Heart right ventricle (tissue), 16 donors: Measurements from ENCODE around the gene PRKD1. TPM values are rescaled to one million over a fixed set of nuclear protein-coding genes. Genes with fewer than 3 reads are reported as not detected.

Experiments
- ATAC-seq, 8 donors: fragments of 200-7000 bp; cut with Tn5 transposase; one replicate each; pipeline ENCODE4 v1.9.1; 2020; ENCODE audit warnings: mild to moderate bottlenecking in 8 of 8, moderate library complexity in 8 of 8, moderate number of reproducible peaks in 1 of 8
- DNase-seq, 2 donors: peaks; one replicate each; pipeline ENCODE4 v3.0.0-alpha.2; 2020
- H3K27ac ChIP-seq, 10 donors: fragments of 200-600 bp; sonication (generic) in 2 of 10; one replicate each; pipeline versions ENCODE4 v1.5.0 to v1.8.0; 2020 to 2022; ENCODE audit warnings: mild to moderate bottlenecking in 3 of 10
- H3K27me3 ChIP-seq, 7 donors: fragments of 200-600 bp; one replicate each; pipeline ENCODE4 v1.8.0; 2021 to 2022; ENCODE audit warnings: mild to moderate bottlenecking in 2 of 7
- H3K36me3 ChIP-seq, 9 donors: fragments of 200-600 bp; sonication (generic) in 1 of 9; one replicate each; pipeline versions ENCODE4 v1.5.0 to v1.8.0; 2020 to 2022; ENCODE audit warnings: mild to moderate bottlenecking in 2 of 9
- H3K4me1 ChIP-seq, 9 donors: fragments of 200-600 bp; sonication (generic) in 1 of 9; one replicate each; pipeline versions ENCODE4 v1.5.0 to v1.8.0; 2020 to 2022; ENCODE audit warnings: mild to moderate bottlenecking in 4 of 9
- H3K4me3 ChIP-seq, 10 donors: fragments of 200-600 bp; sonication (generic) in 2 of 10; one replicate each; pipeline versions ENCODE4 v1.5.0 to v1.8.0; 2020 to 2022; ENCODE audit warnings: mild to moderate bottlenecking in 7 of 10, moderate library complexity in 2 of 10
- H3K9me3 ChIP-seq, 11 donors: fragments of 200-600 bp in 10 of 11; sonication (generic) in 2 of 11; one replicate each; pipeline versions ENCODE4 v1.5.0 to v1.8.0; 2013 to 2022; ENCODE audit warnings: mild to moderate bottlenecking in 2 of 11, control low read depth in 1 of 11, moderate library complexity in 1 of 11
- WGBS, 2 donors: extraction: QIAGEN DNeasy Blood & Tissue Kit; methylation state at CpG; one replicate each; pipeline ENCODE4 v1.1.7; 2013; ENCODE audit warnings: inconsistent platforms in 1 of 2; 5-methylcytosine and 5-hydroxymethylcytosine counted together
- intact Hi-C, 10 donors: fragments of 100-400 bp; cut with DNase I; formaldehyde crosslinking; loops; one replicate each; pipeline versions ENCODE4 v1.11.1 to v1.14.2; 2022
- polyA plus RNA-seq, 2 donors: library from polyadenylated mRNA; stranded (reverse); fragments of 200-250 nt; gene quantifications; one replicate each; pipeline ENCODE4 v1.2.3, GENCODE V29; 2013
- total RNA-seq, 10 donors: library from RNA; stranded (reverse); fragmentation: NEBNext Ultra II Directional in 3 of 10; extraction: Animal tissue kit (Norgen Biotek cat#: 25700) in 3 of 10; gene quantifications; one replicate each; pipeline versions ENCODE4 v1.2.1 to v1.2.4, GENCODE V29; 2021 to 2023
- TF ChIP-seq, protein P1 (sequence below), 9 donors: fragments of 200-600 bp; sonication (generic) in 2 of 9; IDR thresholded peaks; one replicate each; pipeline versions ENCODE4 v1.5.0 to v1.8.0; 2021 to 2022; ENCODE audit warnings: antibody characterized with exemption in 9 of 9, mild to moderate bottlenecking in 5 of 9, moderate library complexity in 1 of 9
- donor health status: Arrhythmogenic right ventricular cardiomyopathy.
- donor health status: ischemic (EF 13 %, LVEDD 7.1; RV severe dilation, severe dysfunction).
- donor health status: healthy with polysubstance abuse.
- donor health status: DM: no; HTN: yes; CAD: no.
- donor health status: DM: no; HTN: no; CAD: no.
- donor health status: ischemic (EF 25% LVEDD 6.9; RV normal size, moderate dysfunction).
- donor health status: ischemic (EF 25% LVEDD 5.7; RV mildly dilated, moderate dysfunction).
- donor health status: healthy.
- donor health status: DM: yes; HTN: yes; CAD: no.
- donor health status: Ischemic cardiomyopathy.
- donor health status: ischemic (EF 35%, LVEDD 5.7; RV mildly dilated, moderate dysfunction).
- donor health status: nonischemic (EF 11% LVEDD 7.7; RV severe dilation, severe dysfunction).
- donor health status: DM: yes; HTN: yes; CAD: no.
- donor health status: PGD.
- donor health status: ischemic (EF 29% LVEDD 5.4; RV normal size, mild dysfunction).
- donor health status: nonischemic (EF 23%, LVEDD 6.1; RV moderate dilation, normal function).

Gene PRKD1
- total and polyA plus RNA-seq, 12 donors, result 1.7 to 4.3 (median 2.5) TPM

DNA sequence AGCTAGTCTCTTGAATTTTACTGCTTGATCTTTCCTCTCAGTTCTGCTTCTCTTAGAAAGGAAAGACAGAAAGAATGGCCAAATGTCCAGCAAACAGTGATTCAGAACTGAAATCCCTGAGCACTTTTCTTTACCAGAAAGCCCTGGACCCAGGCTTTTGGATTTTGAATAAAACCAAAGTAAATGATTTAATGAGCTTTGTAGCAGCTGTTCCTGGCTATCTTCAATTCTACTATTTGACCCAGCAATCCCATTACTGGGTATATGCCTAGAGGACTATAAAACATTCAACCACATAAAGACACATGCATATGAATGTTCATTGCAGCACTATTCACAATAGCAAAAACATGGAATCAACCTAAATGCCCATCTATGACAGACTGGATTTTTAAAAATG is 187.2 kb downstream of the PRKD1 start:
- H3K4me1 ChIP-seq, result peaks cover 0 to 63% (median 40%) of the 10 kb centered on the region in 9 donors
- no peak for ATAC-seq

DNA sequence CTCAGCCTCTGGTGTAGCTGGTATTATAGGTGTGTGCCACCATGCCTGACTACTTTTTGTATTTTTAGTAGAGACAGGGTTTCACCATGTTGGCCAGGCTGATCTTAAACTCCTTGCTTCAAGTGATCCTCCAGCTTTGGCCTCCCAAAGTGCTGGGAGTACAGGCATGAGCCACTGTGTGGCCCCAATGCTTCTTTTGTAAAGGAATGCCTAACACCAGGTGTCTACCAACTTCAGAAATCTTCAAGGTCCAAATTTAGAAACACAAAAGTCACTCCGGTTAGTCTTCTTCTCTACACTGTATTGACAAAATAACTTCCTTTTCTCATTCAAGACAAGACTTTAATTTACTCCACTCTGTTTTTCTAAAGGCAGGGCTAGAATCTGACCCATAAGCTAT is 188.7 kb downstream of the PRKD1 start:
- peaks cover 0 to 47% (median 28%) of the 10 kb centered on the region in 9 donors for H3K4me1 ChIP-seq
- H3K27me3 ChIP-seq, result no peaks in the 10 kb centered on the region
- H3K36me3 ChIP-seq, result no peaks in the 10 kb centered on the region
- intact Hi-C loops, result no loop called here
- no peak overlapping the region for H3K27ac ChIP-seq
- no peaks in the 10 kb centered on the region for H3K9me3 ChIP-seq
- DNase-seq (no peak), ATAC-seq (no peak)
- 78 to 89% methylated on average over 1 of the region's 1 CpG for WGBS, 2 donors
- no peak overlapping the region for H3K4me3 ChIP-seq
- TF ChIP-seq, protein P1, sequence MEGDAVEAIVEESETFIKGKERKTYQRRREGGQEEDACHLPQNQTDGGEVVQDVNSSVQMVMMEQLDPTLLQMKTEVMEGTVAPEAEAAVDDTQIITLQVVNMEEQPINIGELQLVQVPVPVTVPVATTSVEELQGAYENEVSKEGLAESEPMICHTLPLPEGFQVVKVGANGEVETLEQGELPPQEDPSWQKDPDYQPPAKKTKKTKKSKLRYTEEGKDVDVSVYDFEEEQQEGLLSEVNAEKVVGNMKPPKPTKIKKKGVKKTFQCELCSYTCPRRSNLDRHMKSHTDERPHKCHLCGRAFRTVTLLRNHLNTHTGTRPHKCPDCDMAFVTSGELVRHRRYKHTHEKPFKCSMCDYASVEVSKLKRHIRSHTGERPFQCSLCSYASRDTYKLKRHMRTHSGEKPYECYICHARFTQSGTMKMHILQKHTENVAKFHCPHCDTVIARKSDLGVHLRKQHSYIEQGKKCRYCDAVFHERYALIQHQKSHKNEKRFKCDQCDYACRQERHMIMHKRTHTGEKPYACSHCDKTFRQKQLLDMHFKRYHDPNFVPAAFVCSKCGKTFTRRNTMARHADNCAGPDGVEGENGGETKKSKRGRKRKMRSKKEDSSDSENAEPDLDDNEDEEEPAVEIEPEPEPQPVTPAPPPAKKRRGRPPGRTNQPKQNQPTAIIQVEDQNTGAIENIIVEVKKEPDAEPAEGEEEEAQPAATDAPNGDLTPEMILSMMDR (IDR thresholded peaks at IDR 0.05), result no peak

More for the DNA sequence above, 187.2 kb downstream of the PRKD1 start:
- H3K4me3 ChIP-seq, result no peak overlapping the region
- intact Hi-C loops, result loop anchor here in 4 of 10 donors (10.0 kb wide), 2 partner anchors 76 to 184 kb away; partner anchors contain the start of gene PRKD1 (in 3 of the 4)
- H3K36me3 ChIP-seq, result no peaks in the 10 kb centered on the region
- H3K27me3 ChIP-seq, result no peaks in the 10 kb centered on the region
- H3K9me3 ChIP-seq, result no peaks in the 10 kb centered on the region
- TF ChIP-seq, protein P1 (IDR thresholded peaks at IDR 0.05), result no peak
- DNase-seq, result no peak
- no peak overlapping the region for H3K27ac ChIP-seq

DNA sequence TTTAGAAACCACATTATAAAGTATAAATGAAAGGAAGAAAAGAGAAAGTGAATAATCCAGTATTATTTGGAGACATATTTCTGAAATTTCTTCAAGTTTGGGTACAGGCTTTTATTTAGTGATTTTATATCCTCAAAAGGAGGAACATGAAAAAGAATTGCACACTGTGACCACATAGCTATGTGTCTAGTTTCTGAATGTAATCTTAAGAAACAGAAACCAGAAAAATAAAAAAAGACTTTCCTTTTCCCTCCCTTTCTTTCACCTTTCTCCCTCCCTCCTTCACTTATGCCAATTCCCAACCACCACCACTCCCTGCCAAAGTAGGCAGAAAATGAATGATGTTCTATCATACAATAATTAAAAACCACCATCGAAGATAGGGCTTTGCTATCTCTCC is 189.6 kb downstream of the PRKD1 start:
- 92 to 100% methylated on average over 1 of the region's 1 CpG for WGBS, 2 donors
- TF ChIP-seq, protein P1 (IDR thresholded peaks at IDR 0.05), result no peak
- Histone ChIP-seq H3K4me1 (peaks cover 0 to 38% (median 19%) of the 10 kb centered on the region in 9 donors), H3K27ac (no peak overlapping the region), H3K27me3 (no peaks in the 10 kb centered on the region), H3K9me3 (no peaks in the 10 kb centered on the region), H3K36me3 (no peaks in the 10 kb centered on the region), H3K4me3 (no peak overlapping the region)
- intact Hi-C loops, result no loop called here
- ATAC-seq (no peak), DNase-seq (no peak)

DNA sequence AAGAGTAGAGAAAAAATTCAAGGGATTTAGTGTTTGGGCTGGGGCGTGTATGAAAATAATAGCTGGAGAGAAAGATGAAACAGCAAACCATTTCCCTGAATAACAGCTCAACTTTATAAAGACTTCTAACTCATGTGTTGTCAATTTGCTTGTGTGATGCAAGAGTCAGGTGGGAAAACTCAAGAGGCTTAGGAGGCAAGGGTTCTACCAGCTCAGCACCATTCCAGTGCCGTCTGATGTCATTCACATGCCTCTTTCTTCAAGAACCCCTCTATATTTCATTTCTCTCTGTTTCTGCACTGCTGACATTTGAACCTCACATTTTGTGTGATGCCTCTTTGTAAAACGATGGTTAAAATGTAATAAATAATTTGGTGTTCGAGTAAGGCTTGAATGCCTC is 192.2 kb downstream of the PRKD1 start:
- H3K36me3 ChIP-seq, result no peaks in the 10 kb centered on the region
- no peaks in the 10 kb centered on the region for H3K9me3 ChIP-seq
- no peaks in the 10 kb centered on the region for H3K27me3 ChIP-seq
- DNase-seq (no peak), ATAC-seq (no peak)
- TF ChIP-seq, protein P1 (IDR thresholded peaks at IDR 0.05), result no peak
- 95 to 98% methylated on average over 4 of the region's 4 CpGs for WGBS, 2 donors
- intact Hi-C loops, result no loop called here
- H3K27ac ChIP-seq, result no peak overlapping the region
- peaks cover 0 to 16% (median 2%) of the 10 kb centered on the region in 9 donors for H3K4me1 ChIP-seq
- H3K4me3 ChIP-seq, result no peak overlapping the region
